GM23338 (cell line): ENCODE measurements around the gene ZNF8. TPM values are rescaled to one million over a fixed set of nuclear protein-coding genes. Genes with fewer than 3 reads are reported as not detected.
A peak's percentile ranks its signal among the peaks of the same experiment; 100 is the strongest.

Source experiments
- ATAC-seq: fragments of 200-7000 bp; cut with Tn5 transposase; 3 replicates; pipeline ENCODE4 v1.9.1; 2020
- DNase-seq: peaks from one replicate; pipeline ENCODE4 v3.0.0-alpha.2; 2015; ENCODE audit warnings: low spot score
- H2AFZ ChIP-seq: fragments of 200-600 bp; sonication (generic); 2 replicates; pipeline ENCODE4 v1.8.0; 2016; ENCODE audit warnings: antibody characterized with exemption, mild to moderate bottlenecking, moderate library complexity
- H3F3A ChIP-seq: fragments of 200-600 bp; sonication (generic); replicated peaks from 2 replicates; pipeline ENCODE4 v1.8.0; 2017; ENCODE audit warnings: antibody characterized with exemption, mixed run types, low read depth
- H3K27ac ChIP-seq: fragments of 200-600 bp; sonication (generic); 2 replicates; pipeline ENCODE4 v1.6.1; 2016; ENCODE audit warnings: low read depth
- H3K27me3 ChIP-seq: fragments of 200-600 bp; sonication (generic); 2 replicates; pipeline ENCODE4 v1.8.0; 2016; ENCODE audit warnings: mild to moderate bottlenecking, mixed run types, moderate library complexity; ENCODE audit not compliant: insufficient read depth
- H3K36me3 ChIP-seq: fragments of 200-600 bp; sonication (generic); 2 replicates; pipeline ENCODE4 v1.8.0; 2016; ENCODE audit warnings: mild to moderate bottlenecking; ENCODE audit not compliant: insufficient read depth
- H3K4me1 ChIP-seq: fragments of 200-600 bp; sonication (generic); 2 replicates; pipeline ENCODE4 v1.8.0; 2016; ENCODE audit warnings: mild to moderate bottlenecking, moderate library complexity; ENCODE audit not compliant: insufficient read depth
- H3K4me2 ChIP-seq: fragments of 200-600 bp; sonication (generic); 2 replicates; pipeline ENCODE4 v1.7.1; 2017; ENCODE audit warnings: mixed run types
- H3K4me3 ChIP-seq: fragments of 200-600 bp; sonication (generic); 2 replicates; pipeline ENCODE4 v1.6.1; 2016; ENCODE audit warnings: mixed run types
- H3K79me2 ChIP-seq: fragments of 200-600 bp; sonication (generic); replicated peaks from 2 replicates; pipeline ENCODE4 v1.8.0; 2017; ENCODE audit warnings: mild to moderate bottlenecking; ENCODE audit not compliant: insufficient read depth
- H3K9me2 ChIP-seq: fragments of 200-600 bp; sonication (generic); 2 replicates; pipeline ENCODE4 v1.8.0; 2017; ENCODE audit not compliant: insufficient read depth
- H4K20me1 ChIP-seq: fragments of 200-600 bp; sonication (generic); replicated peaks from 2 replicates; pipeline ENCODE4 v1.8.0; 2017; ENCODE audit warnings: mild to moderate bottlenecking; ENCODE audit not compliant: insufficient read depth
- H3K27ac Mint-ChIP-seq: 2 replicates; pipeline ENCODE4 v1.8.0; 2020; ENCODE audit warnings: inconsistent platforms, mild to moderate bottlenecking, moderate library complexity, mixed read lengths
- H3K27me3 Mint-ChIP-seq: 3 replicates; pipeline ENCODE4 v1.8.0; 2022; ENCODE audit warnings: low read depth, mild to moderate bottlenecking, moderate library complexity, mixed read lengths, inconsistent platforms; ENCODE audit not compliant: insufficient read depth, poor library complexity
- H3K36me3 Mint-ChIP-seq: 3 replicates; pipeline ENCODE4 v1.8.0; 2021; ENCODE audit warnings: low read depth, mild to moderate bottlenecking, inconsistent platforms, moderate library complexity, mixed read lengths
- H3K4me1 Mint-ChIP-seq: 3 replicates; pipeline ENCODE4 v1.8.0; 2020; ENCODE audit warnings: mild to moderate bottlenecking, inconsistent platforms, mixed read lengths
- H3K4me3 Mint-ChIP-seq: 3 replicates; pipeline ENCODE4 v1.8.0; 2021; ENCODE audit warnings: moderate library complexity, mild to moderate bottlenecking, inconsistent platforms, mixed read lengths
- H3K9me3 Mint-ChIP-seq: 3 replicates; pipeline ENCODE4 v1.8.0; 2020; ENCODE audit warnings: moderate library complexity, mild to moderate bottlenecking, inconsistent platforms, mixed read lengths
- EZH2 ChIP-seq: fragments of 200-600 bp; sonication (generic); IDR thresholded peaks from one replicate; pipeline ENCODE4 v1.8.0; 2017; ENCODE audit warnings: antibody characterized with exemption, mild to moderate bottlenecking, low read depth; ENCODE audit not compliant: unreplicated experiment
- POLR2AphosphoS5 ChIP-seq: IDR thresholded peaks from 2 replicates; pipeline ENCODE4 v1.6.1; 2016; ENCODE audit warnings: antibody characterized with exemption, low read depth
- ZNF331 ChIP-seq: fragments of 250-450 bp; sonication (Bioruptor Pico); IDR thresholded peaks from 2 replicates; pipeline ENCODE4 v1.5.0; 2020; ENCODE audit warnings: low read depth, mild to moderate bottlenecking, moderate library complexity
- ZNF462 ChIP-seq: fragments of 250-450 bp; sonication (Bioruptor Pico); IDR thresholded peaks from 2 replicates; pipeline ENCODE4 v1.5.0; 2020; ENCODE audit warnings: mild to moderate bottlenecking, moderate library complexity
- polyA plus RNA-seq: library from polyadenylated mRNA; unstranded; fragments of >200 nt; fragmentation: Nextera tagmentation; extraction: Ambion mirVana; gene quantifications from 2 replicates; pipeline ENCODE4 v1.2.1, GENCODE V29; 2016
- total RNA-seq: library from RNA; depleted of rRNA; stranded (reverse); fragments of >200 nt; shearing (Covaris generic); gene quantifications from 2 replicates; pipeline ENCODE4 v1.2.3, GENCODE V29; 2014
- TF ChIP-seq, protein P1 (sequence below), 2 experiments: fragments of 200-600 bp in 1 of 2; sonication (generic) in 1 of 2; conservative IDR thresholded peaks; 2 replicates each; pipeline versions ENCODE4 v1.5.1 to v1.6.1; 2016 to 2017; ENCODE audit warnings: antibody characterized with exemption in 2 of 2, low read depth in 2 of 2, mild to moderate bottlenecking in 2 of 2, moderate library complexity in 1 of 2
- TF ChIP-seq, protein P2 (sequence below): IDR thresholded peaks from one replicate; pipeline ENCODE4 v1.6.1; 2018; ENCODE audit warnings: antibody characterized with exemption; ENCODE audit not compliant: unreplicated experiment

Gene ZNF8
- total and polyA plus RNA-seq, 2 experiments from 2014 or later: 4.3 to 30.3 TPM

DNA sequence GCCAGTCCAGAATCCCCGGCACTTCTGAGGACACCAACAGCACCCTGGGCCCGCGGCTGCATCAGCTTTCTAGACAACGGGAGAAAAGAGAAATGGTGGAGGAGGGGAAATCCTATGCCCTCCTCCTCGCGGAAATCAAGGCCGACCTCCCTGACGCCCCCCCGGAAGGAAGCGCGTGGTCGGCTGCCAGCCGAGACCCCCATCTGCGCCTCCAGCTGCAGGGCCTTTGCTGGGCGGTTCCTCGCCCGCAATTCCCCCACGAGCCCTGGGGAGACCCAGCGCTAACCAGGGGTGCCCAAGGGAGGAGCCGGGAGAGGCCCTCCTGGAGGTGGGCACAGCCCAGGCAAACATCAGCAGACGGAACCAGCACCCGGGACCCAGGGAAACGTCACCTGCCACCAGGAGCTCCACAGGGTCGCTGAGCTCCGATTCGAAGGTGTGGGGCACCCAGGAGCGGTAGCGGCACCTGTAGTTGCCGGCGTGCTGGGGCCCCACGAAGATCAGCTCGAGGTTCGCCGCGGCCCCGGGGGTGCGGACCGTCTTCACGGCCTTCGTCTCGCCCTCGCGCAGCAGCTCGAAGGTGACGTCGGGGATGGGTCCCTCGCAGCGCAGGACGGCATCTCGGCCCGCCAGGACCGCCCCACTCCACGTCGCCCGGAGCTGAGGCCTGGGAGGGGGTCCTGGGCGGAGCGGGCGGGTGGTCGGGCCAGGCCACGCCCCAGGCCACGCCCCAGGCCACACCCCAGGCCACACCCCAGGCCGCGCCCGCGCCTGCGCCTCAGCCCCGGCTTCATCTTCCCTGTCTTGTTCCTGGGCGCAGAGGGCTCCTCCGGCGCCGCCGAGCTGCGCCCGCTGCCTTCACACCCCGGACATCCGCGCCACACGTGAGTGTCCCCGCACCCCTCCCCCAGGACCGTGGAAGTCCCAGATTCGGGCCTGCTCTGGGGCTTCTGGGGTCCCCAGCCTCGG lies 68.5 kb downstream of the ZNF8 start:
- no peaks in the 10 kb centered on the region; the same call in 1 of the 2 replicates for H4K20me1 ChIP-seq
- no peaks in the 10 kb centered on the region for H3K9me2 ChIP-seq
- peaks cover 4% of the 10 kb centered on the region; the same call in 1 of the 2 replicates for H3F3A ChIP-seq
- TF ChIP-seq ZNF462 (CRISPR knock-in tag) (no peak), EZH2 (peak; percentile 22), ZNF331 (CRISPR knock-in tag) (no peak), POLR2AphosphoS5 (peak; percentile 76)
- TF ChIP-seq, protein P1, sequence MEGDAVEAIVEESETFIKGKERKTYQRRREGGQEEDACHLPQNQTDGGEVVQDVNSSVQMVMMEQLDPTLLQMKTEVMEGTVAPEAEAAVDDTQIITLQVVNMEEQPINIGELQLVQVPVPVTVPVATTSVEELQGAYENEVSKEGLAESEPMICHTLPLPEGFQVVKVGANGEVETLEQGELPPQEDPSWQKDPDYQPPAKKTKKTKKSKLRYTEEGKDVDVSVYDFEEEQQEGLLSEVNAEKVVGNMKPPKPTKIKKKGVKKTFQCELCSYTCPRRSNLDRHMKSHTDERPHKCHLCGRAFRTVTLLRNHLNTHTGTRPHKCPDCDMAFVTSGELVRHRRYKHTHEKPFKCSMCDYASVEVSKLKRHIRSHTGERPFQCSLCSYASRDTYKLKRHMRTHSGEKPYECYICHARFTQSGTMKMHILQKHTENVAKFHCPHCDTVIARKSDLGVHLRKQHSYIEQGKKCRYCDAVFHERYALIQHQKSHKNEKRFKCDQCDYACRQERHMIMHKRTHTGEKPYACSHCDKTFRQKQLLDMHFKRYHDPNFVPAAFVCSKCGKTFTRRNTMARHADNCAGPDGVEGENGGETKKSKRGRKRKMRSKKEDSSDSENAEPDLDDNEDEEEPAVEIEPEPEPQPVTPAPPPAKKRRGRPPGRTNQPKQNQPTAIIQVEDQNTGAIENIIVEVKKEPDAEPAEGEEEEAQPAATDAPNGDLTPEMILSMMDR (conservative IDR thresholded peaks at IDR 0.05; ENCODE audit: low read depth in 2 of 2): no peak
- TF ChIP-seq, protein P2, sequence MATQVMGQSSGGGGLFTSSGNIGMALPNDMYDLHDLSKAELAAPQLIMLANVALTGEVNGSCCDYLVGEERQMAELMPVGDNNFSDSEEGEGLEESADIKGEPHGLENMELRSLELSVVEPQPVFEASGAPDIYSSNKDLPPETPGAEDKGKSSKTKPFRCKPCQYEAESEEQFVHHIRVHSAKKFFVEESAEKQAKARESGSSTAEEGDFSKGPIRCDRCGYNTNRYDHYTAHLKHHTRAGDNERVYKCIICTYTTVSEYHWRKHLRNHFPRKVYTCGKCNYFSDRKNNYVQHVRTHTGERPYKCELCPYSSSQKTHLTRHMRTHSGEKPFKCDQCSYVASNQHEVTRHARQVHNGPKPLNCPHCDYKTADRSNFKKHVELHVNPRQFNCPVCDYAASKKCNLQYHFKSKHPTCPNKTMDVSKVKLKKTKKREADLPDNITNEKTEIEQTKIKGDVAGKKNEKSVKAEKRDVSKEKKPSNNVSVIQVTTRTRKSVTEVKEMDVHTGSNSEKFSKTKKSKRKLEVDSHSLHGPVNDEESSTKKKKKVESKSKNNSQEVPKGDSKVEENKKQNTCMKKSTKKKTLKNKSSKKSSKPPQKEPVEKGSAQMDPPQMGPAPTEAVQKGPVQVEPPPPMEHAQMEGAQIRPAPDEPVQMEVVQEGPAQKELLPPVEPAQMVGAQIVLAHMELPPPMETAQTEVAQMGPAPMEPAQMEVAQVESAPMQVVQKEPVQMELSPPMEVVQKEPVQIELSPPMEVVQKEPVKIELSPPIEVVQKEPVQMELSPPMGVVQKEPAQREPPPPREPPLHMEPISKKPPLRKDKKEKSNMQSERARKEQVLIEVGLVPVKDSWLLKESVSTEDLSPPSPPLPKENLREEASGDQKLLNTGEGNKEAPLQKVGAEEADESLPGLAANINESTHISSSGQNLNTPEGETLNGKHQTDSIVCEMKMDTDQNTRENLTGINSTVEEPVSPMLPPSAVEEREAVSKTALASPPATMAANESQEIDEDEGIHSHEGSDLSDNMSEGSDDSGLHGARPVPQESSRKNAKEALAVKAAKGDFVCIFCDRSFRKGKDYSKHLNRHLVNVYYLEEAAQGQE: no peak
- H3K27me3 Mint-ChIP-seq: peaks cover 27% of the 10 kb centered on the region
- no peak overlapping the region for H3K27ac ChIP-seq
- DNase-seq (peak; percentile 81), ATAC-seq (peak; percentile 85)
- H3K27ac Mint-ChIP-seq: no peak overlapping the region
- H3K9me3 Mint-ChIP-seq: no peaks in the 10 kb centered on the region
- peaks cover 38% of the 10 kb centered on the region for H3K27me3 ChIP-seq
- H2AFZ ChIP-seq: peak overlapping the region; percentile 99
- H3K36me3 ChIP-seq: no peaks in the 10 kb centered on the region
- no peaks in the 10 kb centered on the region for H3K79me2 ChIP-seq
- no peaks in the 10 kb centered on the region; the same call in 2 of the 3 replicates for H3K36me3 Mint-ChIP-seq
- peak overlapping the region; percentile 90 for H3K4me3 Mint-ChIP-seq
- H3K4me1 Mint-ChIP-seq: peaks cover 3% of the 10 kb centered on the region; the same call in 2 of the 3 replicates
- H3K4me1 ChIP-seq: no peaks in the 10 kb centered on the region
- H3K4me3 ChIP-seq: peak overlapping the region; percentile 94
- H3K4me2 ChIP-seq: peak overlapping the region; percentile 96
